NCI-H2081 (cell line): ENCODE measurements around the gene C3orf49.
A peak's percentile ranks its signal among the peaks of the same experiment; 100 is the strongest.

ENCODE experiments used
- DNase-seq, 2 experiments: peaks; one replicate each; lab custom pipeline; 2025; lab: John Stamatoyannopoulos, UW

Gene C3orf49

GRCh38 chr3:63819151-63819398 is at the start of gene C3orf49:
TSS of gene C3orf49 (plus strand) at chr3:63819299. CDS start at chr3:63819472, 173 bp downstream.
- DNase-seq: no peak

GRCh38 chr3:63774781-63775180 is 44.3 kb upstream of the C3orf49 start:
- DNase-seq: no peak

GRCh38 chr3:63779227-63779626 is 39.9 kb upstream of the C3orf49 start:
- no peak for DNase-seq

GRCh38 chr3:63791974-63792373 is 27.1 kb upstream of the C3orf49 start:
- peak in 1 of 2 experiments; percentile 5 for DNase-seq

- DNase-seq: no peak
Measured at GRCh38 chr3:63795438-63795837, 23.7 kb upstream of the C3orf49 start.

- no peak for DNase-seq
Measured at GRCh38 chr3:63798544-63798943, 20.6 kb upstream of the C3orf49 start.

GRCh38 chr3:63798949-63799348 is 20.1 kb upstream of the C3orf49 start:
- DNase-seq: no peak

GRCh38 chr3:63800097-63800496 is 19.0 kb upstream of the C3orf49 start:
- no peak for DNase-seq

GRCh38 chr3:63803911-63804310 is 15.2 kb upstream of the C3orf49 start:
- no peak for DNase-seq

GRCh38 chr3:63807961-63808565 is 11.0 kb upstream of the C3orf49 start:
- DNase-seq: no peak

- no peak for DNase-seq
Measured at GRCh38 chr3:63808633-63809032, 10.5 kb upstream of the C3orf49 start.

- DNase-seq: no peak
Measured at GRCh38 chr3:63809607-63810006, 9.5 kb upstream of the C3orf49 start.

- DNase-seq: no peak
Measured at GRCh38 chr3:63814237-63814636, 4.9 kb upstream of the C3orf49 start.

- DNase-seq: no peak
Measured at GRCh38 chr3:63817225-63817624, 1.9 kb upstream of the C3orf49 start.

GRCh38 chr3:63818282-63819150 is 583 bp upstream of the C3orf49 start:
- peak; percentile 11 to 53 for DNase-seq

GRCh38 chr3:63824309-63824708 is 5.2 kb downstream of the C3orf49 start:
- DNase-seq: no peak

- no peak for DNase-seq
Measured at GRCh38 chr3:63830526-63830925, 11.4 kb downstream of the C3orf49 start.

GRCh38 chr3:63832395-63832794 is 13.3 kb downstream of the C3orf49 start:
- DNase-seq: no peak

GRCh38 chr3:63841704-63842103 is 22.6 kb downstream of the C3orf49 start:
- DNase-seq: no peak

- DNase-seq: no peak
Measured at GRCh38 chr3:63842127-63842526, 23.0 kb downstream of the C3orf49 start.

GRCh38 chr3:63845215-63845614 is 26.1 kb downstream of the C3orf49 start:
- DNase-seq: no peak

- no peak for DNase-seq
Measured at GRCh38 chr3:63847718-63848450, 28.8 kb downstream of the C3orf49 start.

- no peak for DNase-seq
Measured at GRCh38 chr3:63849175-63849574, 30.1 kb downstream of the C3orf49 start.
